Measurements from ENCODE around the gene OXT. TPM values are rescaled to one million over a fixed set of nuclear protein-coding genes. Genes with fewer than 3 reads are reported as not detected.

OXT gene
- total RNA-seq, 1 donor from 2014 or later: not detected

DNA sequence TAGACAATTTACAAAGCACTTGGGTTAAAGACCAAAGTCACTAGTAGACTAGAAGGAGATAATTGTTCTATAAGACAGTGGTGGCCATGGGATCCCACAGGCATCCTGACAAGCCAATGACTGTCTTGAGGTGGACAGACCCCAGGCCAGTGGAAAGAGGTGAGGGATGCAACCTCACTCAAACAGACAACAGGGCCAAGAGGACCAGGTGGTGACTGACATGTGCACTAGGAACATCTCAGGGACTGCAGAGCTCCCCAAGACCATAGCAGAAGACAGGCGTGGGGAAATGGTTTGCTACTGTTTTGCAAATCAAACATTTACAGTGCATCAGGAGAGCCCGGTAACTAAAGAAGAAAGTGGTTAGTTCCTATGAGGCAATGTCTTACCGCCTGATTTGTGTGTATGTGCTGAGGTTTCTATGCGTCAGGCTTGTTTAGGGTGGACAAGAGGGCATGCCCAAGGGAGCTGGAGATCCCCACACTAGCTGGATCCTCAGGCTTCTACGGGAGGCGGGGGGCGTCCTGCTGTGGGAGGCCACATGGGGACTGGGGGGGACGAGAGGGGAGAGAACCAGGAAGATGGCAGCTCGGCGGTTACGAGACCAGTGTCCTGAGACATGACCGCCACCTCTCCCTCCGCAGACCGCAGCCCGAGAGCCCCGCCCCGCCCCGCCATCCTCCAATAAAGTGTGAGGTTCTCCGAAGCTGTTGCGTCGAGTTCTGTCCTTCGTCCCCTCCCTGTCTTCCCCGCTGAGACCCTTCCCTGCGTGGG is 26.2 kb upstream of the OXT start:
- Mint-ChIP-seq H3K27ac (ENCODE audit: unreplicated experiment) (peak overlapping the region; percentile 77), H3K36me3 (ENCODE audit: low read depth) (peaks cover 20% of the 10 kb centered on the region), H3K4me1 (ENCODE audit: low read depth) (peaks cover 28% of the 10 kb centered on the region), H3K27me3 (ENCODE audit: low read depth) (no peaks in the 10 kb centered on the region), H3K4me3 (ENCODE audit: unreplicated experiment) (peak overlapping the region; percentile 86), H3K9me3 (ENCODE audit: low read depth) (no peaks in the 10 kb centered on the region)
- no peak for DNase-seq (ENCODE audit: low spot score)
- TF ChIP-seq CTCF (IDR thresholded peaks at IDR 0.05): no peak

GRCh38 chr20:3045816-3046676 is 25.4 kb upstream of the OXT start, which contains the start of gene MRPS26:
TSS of gene MRPS26 (plus strand) at chr20:3046052. CDS start at chr20:3046069, 17 bp downstream.
- Mint-ChIP-seq H3K4me1 (ENCODE audit: low read depth) (peaks cover 28% of the 10 kb centered on the region), H3K27me3 (ENCODE audit: low read depth) (no peaks in the 10 kb centered on the region), H3K27ac (ENCODE audit: unreplicated experiment) (peak within 1 kb of the TSS; percentile 77), H3K9me3 (ENCODE audit: low read depth) (no peaks in the 10 kb centered on the region), H3K4me3 (ENCODE audit: unreplicated experiment) (peak within 1 kb of the TSS; percentile 86), H3K36me3 (ENCODE audit: low read depth) (peaks cover 17% of the 10 kb centered on the region)
- DNase-seq (ENCODE audit: low spot score): peak; percentile 96
- TF ChIP-seq CTCF (IDR thresholded peaks at IDR 0.05): no peak

GRCh38 chr20:3046677-3047462 is 24.6 kb upstream of the OXT start:
- H3K9me3 Mint-ChIP-seq (ENCODE audit: low read depth): no peaks in the 10 kb centered on the region
- TF ChIP-seq CTCF (IDR thresholded peaks at IDR 0.05): no peak
- peaks cover 14% of the 10 kb centered on the region for H3K36me3 Mint-ChIP-seq (ENCODE audit: low read depth)
- H3K4me1 Mint-ChIP-seq (ENCODE audit: low read depth): peaks cover 23% of the 10 kb centered on the region
- no peaks in the 10 kb centered on the region for H3K27me3 Mint-ChIP-seq (ENCODE audit: low read depth)
- peak overlapping the region; percentile 63 for H3K27ac Mint-ChIP-seq (ENCODE audit: unreplicated experiment)
- H3K4me3 Mint-ChIP-seq (ENCODE audit: unreplicated experiment): peak overlapping the region; percentile 86
- no peak for DNase-seq (ENCODE audit: low spot score)

GRCh38 chr20:3047486-3048419 is 23.7 kb upstream of the OXT start:
- no peak for TF ChIP-seq CTCF (IDR thresholded peaks at IDR 0.05)
- no peaks in the 10 kb centered on the region for H3K27me3 Mint-ChIP-seq (ENCODE audit: low read depth)
- peaks cover 16% of the 10 kb centered on the region for H3K4me1 Mint-ChIP-seq (ENCODE audit: low read depth)
- H3K27ac Mint-ChIP-seq (ENCODE audit: unreplicated experiment): no peak overlapping the region
- H3K9me3 Mint-ChIP-seq (ENCODE audit: low read depth): no peaks in the 10 kb centered on the region
- no peak for DNase-seq (ENCODE audit: low spot score)
- peak overlapping the region; percentile 86 for H3K4me3 Mint-ChIP-seq (ENCODE audit: unreplicated experiment)
- H3K36me3 Mint-ChIP-seq (ENCODE audit: low read depth): peaks cover 14% of the 10 kb centered on the region
